ENCODE measurements around the gene PGM5.

PGM5 gene

DNA sequence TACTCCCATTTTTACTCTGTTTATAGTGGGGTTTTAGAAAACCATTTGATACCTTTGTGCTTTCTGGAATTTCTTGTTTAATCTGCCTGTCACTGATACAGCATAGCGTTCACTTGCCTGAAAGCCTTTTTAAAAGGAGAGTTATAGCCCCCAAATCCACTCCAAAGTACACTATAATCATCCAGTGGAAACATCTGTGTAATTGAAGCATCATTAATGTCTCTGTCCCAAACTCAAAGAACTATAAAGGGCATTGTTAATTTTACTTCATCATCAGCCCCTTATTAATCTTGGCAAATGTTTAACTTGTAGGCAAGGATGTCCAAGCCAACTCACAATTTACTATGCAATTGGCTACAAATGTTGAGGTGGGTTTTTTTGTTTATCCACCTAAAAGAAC, 120.0 kb downstream of the PGM5 start:
- Histone ChIP-seq H3K27me3 (no peaks in the 10 kb centered on the region), H3K27ac (no peak overlapping the region), H3K9me3 (no peaks in the 10 kb centered on the region), H3K36me3 (no peaks in the 10 kb centered on the region), H3K4me1 (ENCODE audit: control insufficient read depth in 1 of 2, insufficient read depth in 1 of 2, low read depth in 1 of 2, low read length in 1 of 2) (no peaks in the 10 kb centered on the region), H3K4me3 (ENCODE audit: low read depth in 1 of 2, low read length in 1 of 2) (no peak overlapping the region)
- TF ChIP-seq, protein P1, sequence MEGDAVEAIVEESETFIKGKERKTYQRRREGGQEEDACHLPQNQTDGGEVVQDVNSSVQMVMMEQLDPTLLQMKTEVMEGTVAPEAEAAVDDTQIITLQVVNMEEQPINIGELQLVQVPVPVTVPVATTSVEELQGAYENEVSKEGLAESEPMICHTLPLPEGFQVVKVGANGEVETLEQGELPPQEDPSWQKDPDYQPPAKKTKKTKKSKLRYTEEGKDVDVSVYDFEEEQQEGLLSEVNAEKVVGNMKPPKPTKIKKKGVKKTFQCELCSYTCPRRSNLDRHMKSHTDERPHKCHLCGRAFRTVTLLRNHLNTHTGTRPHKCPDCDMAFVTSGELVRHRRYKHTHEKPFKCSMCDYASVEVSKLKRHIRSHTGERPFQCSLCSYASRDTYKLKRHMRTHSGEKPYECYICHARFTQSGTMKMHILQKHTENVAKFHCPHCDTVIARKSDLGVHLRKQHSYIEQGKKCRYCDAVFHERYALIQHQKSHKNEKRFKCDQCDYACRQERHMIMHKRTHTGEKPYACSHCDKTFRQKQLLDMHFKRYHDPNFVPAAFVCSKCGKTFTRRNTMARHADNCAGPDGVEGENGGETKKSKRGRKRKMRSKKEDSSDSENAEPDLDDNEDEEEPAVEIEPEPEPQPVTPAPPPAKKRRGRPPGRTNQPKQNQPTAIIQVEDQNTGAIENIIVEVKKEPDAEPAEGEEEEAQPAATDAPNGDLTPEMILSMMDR (IDR thresholded peaks at IDR 0.05), result no peak

DNA sequence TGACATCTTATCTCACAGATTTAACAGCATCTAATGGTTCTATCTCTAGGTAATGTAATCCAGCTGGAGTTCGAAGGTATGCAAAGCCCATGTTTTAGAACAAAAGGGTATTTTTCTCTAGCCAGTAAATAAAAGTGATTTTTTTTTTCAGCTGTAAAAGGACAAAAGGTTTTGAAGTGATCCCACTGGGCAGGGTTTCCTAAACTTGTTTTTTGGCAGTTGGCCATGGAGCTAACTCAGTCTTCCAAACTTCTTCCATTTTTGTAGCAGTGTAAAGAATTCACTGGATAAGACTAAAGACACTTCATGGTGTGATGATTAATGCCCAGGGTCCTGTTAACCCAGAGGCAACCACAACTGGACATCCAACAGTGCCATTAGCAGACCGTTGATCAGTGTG, 120.4 kb downstream of the PGM5 start:
- TF ChIP-seq, protein P1 (IDR thresholded peaks at IDR 0.05), result no peak
- Histone ChIP-seq H3K9me3 (no peaks in the 10 kb centered on the region), H3K36me3 (no peaks in the 10 kb centered on the region), H3K27me3 (no peaks in the 10 kb centered on the region), H3K4me3 (ENCODE audit: low read depth in 1 of 2, low read length in 1 of 2) (no peak overlapping the region), H3K4me1 (ENCODE audit: control insufficient read depth in 1 of 2, insufficient read depth in 1 of 2, low read depth in 1 of 2, low read length in 1 of 2) (no peaks in the 10 kb centered on the region), H3K27ac (no peak overlapping the region)

DNA sequence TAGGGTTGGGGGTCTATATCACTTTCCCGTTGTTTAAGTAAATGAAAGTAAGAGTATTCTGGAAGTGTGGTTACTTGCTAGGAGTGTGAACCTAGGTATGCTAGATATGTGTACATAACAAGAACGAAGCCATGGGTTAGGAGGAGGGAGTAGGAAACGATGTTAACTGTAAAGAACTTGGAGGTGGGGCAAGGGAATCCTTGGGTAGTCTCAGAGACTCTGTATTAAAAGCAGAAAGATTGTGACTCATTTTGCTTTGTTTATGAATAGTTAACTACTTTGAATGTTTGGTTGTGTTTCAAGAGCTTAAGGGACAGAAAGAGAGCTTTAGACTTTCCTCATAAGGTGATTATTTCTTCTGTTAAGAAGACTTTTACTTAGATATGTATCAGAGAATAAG, 124.4 kb downstream of the PGM5 start:
- no peaks in the 10 kb centered on the region for H3K4me1 ChIP-seq (ENCODE audit: control insufficient read depth in 1 of 2, insufficient read depth in 1 of 2, low read depth in 1 of 2, low read length in 1 of 2)
- peaks cover 2% of the 10 kb centered on the region for H3K9me3 ChIP-seq
- no peaks in the 10 kb centered on the region for H3K36me3 ChIP-seq
- H3K27me3 ChIP-seq, result no peaks in the 10 kb centered on the region
- TF ChIP-seq, protein P1 (IDR thresholded peaks at IDR 0.05), result no peak
- H3K4me3 ChIP-seq (ENCODE audit: low read depth in 1 of 2, low read length in 1 of 2), result no peak overlapping the region
- no peak overlapping the region for H3K27ac ChIP-seq

DNA sequence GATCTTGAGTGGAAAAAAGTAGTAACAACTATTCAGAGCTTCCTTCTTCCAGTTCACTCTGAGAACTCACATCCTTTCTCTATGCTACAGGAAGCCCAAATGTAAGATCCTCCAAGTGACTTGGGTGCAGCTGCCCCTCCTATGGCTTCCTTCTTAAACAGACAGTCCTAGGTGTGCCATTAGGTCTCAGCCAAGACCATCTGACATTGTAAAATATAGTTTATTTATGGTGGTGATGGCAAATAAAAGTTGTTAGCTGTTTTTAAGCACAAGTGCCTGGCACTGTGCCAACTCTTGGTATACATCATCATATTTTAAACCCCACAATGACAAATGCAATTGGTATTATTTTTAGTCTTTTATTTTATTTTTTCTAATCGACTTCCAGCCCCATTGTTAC, 126.1 kb downstream of the PGM5 start:
- no peak overlapping the region for H3K4me3 ChIP-seq (ENCODE audit: low read depth in 1 of 2, low read length in 1 of 2)
- peaks cover 3% of the 10 kb centered on the region for H3K9me3 ChIP-seq
- H3K27ac ChIP-seq, result no peak overlapping the region
- TF ChIP-seq, protein P1 (IDR thresholded peaks at IDR 0.05), result no peak
- H3K4me1 ChIP-seq (ENCODE audit: control insufficient read depth in 1 of 2, insufficient read depth in 1 of 2, low read depth in 1 of 2, low read length in 1 of 2), result no peaks in the 10 kb centered on the region
- H3K27me3 ChIP-seq, result no peaks in the 10 kb centered on the region
- H3K36me3 ChIP-seq, result no peaks in the 10 kb centered on the region

DNA sequence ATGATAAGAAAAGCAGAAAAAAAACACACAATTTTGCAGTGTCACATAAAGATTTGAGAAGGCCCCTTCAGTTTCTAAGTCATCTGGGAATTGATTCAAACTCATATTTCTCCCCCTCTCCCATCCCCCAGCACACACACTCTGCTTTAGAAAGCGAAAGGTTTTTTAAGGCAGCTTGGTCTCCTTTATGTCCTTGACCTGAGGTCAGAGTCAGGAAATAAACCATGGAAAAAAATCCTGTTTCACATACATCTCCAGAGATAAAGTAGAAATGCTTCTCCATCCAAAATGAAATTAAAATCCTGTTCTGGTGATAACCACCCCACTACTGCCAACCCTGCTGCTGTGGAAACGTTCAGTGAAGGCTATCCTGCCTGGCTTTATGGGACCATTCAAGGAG, 131.7 kb downstream of the PGM5 start:
- H3K9me3 ChIP-seq, result peaks cover 3% of the 10 kb centered on the region
- H3K27me3 ChIP-seq, result no peaks in the 10 kb centered on the region
- no peaks in the 10 kb centered on the region for H3K36me3 ChIP-seq
- H3K4me1 ChIP-seq (ENCODE audit: control insufficient read depth in 1 of 2, insufficient read depth in 1 of 2, low read depth in 1 of 2, low read length in 1 of 2), result no peaks in the 10 kb centered on the region
- TF ChIP-seq, protein P1 (IDR thresholded peaks at IDR 0.05), result no peak
- H3K27ac ChIP-seq, result no peak overlapping the region
- H3K4me3 ChIP-seq (ENCODE audit: low read depth in 1 of 2, low read length in 1 of 2), result no peak overlapping the region

DNA sequence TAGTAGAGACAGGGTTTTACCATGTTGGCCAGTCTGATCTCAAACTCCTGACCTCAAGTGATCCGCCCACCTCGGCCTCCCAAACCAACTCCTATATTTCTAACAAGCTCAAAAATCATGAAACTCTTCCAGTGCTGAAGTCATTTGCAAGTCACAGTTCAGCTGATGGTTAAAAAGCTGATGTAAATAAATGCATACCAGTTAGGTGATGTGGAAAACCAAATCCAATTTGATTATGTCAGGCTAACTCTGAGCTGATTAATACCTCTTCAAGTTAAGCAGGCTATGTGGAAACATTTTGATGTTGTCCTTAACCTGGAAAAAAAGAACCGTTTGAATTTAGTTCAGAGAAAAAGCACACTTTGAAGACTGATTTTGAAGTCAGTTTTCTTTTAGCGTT, 133.2 kb downstream of the PGM5 start:
- TF ChIP-seq, protein P1 (IDR thresholded peaks at IDR 0.05), result no peak
- H3K4me3 ChIP-seq (ENCODE audit: low read depth in 1 of 2, low read length in 1 of 2), result no peak overlapping the region
- H3K36me3 ChIP-seq, result no peaks in the 10 kb centered on the region
- no peak overlapping the region for H3K27ac ChIP-seq
- H3K27me3 ChIP-seq, result no peaks in the 10 kb centered on the region
- peaks cover 3% of the 10 kb centered on the region for H3K9me3 ChIP-seq
- H3K4me1 ChIP-seq (ENCODE audit: control insufficient read depth in 1 of 2, insufficient read depth in 1 of 2, low read depth in 1 of 2, low read length in 1 of 2), result no peaks in the 10 kb centered on the region
